Fibroblast of the conjunctiva (primary cell): Measurements from ENCODE around the gene GCSAM.
A peak's percentile ranks its signal among the peaks of the same experiment; 100 is the strongest.

Source experiments
- DNase-seq: peaks from one replicate; pipeline ENCODE4 v3.0.0-alpha.2; 2010; ENCODE audit warnings: low read depth

The GCSAM gene, protein sequence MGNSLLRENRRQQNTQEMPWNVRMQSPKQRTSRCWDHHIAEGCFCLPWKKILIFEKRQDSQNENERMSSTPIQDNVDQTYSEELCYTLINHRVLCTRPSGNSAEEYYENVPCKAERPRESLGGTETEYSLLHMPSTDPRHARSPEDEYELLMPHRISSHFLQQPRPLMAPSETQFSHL

DNA sequence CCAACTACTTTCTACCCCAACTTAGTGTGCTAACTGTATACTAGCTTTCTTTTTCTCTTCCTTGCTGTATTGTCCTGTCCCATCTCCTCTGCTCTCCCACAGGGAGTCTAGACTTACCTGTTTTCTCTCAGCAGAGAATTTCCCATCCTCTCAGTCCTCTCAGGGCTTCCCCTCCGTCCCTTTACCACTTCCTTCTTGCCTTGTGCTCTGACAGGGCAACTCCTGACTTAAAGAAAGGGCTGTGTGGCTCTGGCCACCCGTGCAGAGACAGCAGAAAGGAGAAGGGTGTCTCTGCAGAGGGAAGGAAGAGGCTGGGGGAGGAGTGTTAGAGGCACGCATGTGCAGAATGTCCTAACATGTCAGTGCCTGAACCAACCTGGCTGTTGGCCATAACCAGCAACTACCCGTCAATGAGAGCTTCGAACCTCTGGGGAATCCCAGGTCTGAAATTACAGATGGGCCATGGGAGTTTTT, at the start of gene GCSAM:
Gene GCSAM (minus strand): TSS at position 274 of the 474 bp plus-strand sequence. CDS start 128 bp downstream, at position 146.
- no peak for DNase-seq

DNA sequence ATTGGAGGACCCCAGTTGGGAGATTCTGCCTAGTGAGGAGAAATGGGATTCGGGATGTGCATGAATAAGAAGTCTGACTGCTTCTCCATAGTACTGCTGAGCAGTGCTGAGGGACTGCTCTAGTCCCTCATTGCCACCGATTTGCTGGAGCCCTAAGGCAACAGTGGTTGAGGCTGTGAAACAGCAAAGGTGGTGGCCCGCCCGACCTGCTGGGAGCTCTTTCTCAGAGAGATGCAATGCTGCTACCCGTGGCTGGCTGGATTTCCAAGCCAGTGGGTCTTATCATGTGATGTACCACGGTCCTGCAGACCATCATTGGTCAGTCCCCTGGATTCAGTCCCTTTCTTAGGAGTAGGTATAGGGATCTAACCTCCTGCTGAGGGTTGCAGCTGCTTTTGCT, 42.6 kb upstream of the GCSAM start:
- DNase-seq = no peak

DNA sequence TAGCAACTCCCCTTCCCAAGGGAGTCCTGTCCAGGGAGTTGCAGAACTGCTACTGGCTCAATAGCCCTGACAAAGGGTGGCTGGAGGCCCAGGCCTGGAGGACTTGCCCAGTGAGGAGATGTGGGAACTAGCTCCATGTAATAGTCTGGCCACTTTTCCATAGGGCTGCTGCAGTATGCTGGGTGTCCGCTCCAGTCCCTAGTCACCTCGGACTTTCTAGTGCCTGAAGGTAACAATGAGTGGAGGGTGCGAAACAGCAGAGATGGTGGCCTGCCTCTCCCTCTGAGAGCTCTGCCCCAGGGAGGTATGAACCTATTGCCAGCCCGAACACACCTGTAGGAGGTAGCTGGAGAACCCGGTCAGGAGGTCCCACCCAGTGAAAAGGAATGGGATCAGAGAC, 42.0 kb upstream of the GCSAM start:
- no peak for DNase-seq

DNA sequence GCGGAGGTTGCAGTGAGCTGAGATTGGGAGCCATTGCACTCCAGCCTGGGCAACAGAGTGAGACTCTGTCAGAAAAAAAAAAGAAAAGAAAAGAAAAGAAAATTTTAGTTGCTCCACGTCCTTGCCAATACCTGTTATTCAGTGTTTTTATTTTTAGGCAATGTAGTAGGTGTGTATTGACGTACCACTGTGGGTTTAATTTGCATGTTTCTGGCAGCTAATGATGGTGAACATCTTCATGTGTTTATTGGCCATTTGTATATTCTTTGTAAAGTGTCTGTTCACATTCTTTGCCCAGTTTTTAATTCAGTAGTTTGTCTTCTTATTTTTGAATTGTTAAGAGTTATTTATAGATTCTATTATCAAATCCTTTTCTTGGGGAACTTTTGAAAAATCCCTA, 38.1 kb upstream of the GCSAM start:
- no peak for DNase-seq

DNA sequence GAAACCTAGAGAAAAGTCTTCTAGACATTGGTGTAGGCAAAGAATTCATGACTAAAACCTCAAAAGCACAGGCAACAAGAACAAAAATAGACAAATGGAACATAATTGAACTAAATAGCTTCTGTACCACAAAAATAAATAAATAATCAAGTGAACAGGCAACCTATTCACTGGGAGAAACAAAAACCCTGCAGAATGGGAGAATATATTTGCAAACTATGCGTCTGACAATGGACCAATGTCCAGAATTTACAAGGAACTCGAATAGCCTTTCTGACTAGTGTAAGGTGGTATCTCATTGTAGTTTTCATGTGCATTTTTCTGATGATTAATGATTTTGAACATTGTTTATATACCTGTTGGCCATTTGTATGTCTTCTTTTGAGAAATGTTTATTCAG, 37.0 kb upstream of the GCSAM start:
- DNase-seq = no peak

DNA sequence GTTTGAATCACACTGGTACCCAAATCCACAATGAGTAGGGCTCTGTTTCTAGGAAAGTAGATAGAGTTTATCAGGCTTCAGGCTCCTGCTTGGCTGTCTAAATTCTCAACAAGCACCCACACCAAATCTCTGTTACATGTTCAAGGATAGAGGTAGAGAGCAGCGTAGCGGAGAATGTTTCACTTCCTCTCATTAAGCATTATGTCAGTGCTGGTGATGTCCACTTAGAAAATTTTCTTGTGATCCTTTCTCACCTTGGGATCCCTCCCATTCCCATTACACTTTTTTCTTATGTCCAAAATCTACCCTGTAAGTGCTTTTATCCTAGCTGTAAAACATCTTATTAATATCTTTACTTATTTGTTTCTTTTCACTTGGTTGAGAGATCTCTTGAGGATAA, 34.7 kb upstream of the GCSAM start:
- DNase-seq = no peak

DNA sequence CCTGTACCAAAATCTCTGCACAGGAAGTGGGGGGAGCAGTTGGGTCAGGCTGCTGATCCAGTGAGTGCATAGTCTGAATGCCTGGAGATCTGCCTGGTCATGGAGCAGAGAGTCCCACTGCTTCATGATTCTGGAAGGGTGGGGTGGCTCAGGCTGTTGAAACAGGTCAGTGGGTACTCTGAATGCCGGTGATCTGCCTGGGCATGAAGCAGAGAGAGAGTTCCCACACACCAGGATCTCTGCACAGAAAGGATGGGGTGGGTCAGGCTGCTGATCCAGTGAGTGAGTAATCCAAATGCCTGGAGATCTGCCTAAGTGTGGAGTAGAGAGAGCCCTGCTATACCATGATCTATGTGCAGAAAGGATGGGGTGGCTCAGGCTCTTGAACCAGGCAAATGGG, 16.1 kb upstream of the GCSAM start:
- DNase-seq = no peak

DNA sequence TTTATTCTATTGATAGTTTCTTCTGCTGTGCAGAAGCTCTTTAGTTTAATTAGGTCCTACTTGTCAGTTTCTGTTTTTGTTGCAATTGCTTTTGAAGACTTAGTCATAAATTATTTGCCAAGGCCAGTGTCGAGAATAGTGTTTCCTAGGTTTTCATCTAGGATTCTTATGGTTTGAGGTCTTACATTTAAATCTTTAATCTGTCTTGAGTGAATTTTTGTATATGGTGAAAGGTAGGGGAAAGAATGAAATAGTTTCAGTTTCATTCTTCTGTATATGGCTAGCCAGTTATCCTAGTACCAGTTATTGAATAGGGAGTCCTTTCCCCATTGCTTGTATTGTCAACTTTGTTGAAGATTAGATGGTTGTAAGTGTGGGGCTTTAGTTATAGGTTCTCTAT, 10.6 kb upstream of the GCSAM start:
- DNase-seq = no peak

DNA sequence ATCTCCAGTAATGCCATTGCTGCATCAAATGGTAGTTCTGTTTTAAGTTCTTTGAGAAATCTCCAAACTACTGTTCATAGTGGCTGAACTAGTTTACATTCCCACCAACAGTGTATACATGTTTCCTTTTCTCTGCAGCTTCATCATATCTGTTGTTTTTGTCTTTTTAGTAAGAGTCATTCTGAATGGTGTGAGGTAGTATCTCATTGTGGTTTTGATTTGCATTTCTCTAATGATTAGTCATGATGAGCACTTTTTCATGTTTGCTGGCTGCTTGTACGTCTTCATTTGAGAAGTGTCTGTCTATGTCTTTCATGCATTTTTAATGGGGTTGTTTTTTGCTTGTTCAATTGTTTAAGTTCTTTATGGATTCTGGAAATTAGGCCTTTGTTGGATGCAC, 10.2 kb upstream of the GCSAM start:
- DNase-seq = no peak

DNA sequence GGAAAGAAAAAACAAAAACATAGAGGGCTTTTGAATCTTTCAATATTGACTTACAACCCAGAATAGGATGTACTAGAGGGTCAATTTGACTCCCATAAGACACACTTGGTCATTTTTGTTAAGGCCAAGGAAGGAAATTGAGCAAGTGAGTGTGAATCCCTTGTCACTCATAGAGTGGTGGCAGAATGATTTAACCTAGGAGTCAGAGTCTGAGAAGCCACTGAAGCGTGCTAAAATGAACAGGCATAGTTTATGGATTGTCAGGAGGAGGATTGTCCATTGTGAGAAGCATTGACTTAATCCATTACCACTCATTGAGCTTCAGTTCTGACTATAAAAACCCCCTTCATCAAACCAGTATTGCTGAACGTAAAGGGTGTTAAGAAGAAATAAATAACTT, 8.2 kb upstream of the GCSAM start:
- no peak for DNase-seq

DNA sequence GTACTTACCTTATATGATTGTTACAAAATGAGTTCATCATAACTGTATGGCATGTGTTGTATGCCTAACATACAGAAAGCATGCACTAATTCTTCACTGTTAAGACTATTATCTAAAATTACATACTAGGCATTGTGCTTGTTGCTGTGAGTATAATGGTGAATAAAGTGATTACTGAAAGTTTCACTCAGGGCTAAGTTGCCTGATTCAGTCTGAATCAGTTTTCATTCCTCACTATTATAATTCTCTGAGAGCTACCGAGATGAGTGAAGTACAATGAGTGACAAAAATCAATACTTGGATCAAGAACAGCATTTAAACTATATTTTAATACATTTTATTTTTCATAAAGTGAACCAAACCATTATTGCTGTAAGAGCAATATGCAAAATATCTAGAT, 7.5 kb upstream of the GCSAM start:
- no peak for DNase-seq

DNA sequence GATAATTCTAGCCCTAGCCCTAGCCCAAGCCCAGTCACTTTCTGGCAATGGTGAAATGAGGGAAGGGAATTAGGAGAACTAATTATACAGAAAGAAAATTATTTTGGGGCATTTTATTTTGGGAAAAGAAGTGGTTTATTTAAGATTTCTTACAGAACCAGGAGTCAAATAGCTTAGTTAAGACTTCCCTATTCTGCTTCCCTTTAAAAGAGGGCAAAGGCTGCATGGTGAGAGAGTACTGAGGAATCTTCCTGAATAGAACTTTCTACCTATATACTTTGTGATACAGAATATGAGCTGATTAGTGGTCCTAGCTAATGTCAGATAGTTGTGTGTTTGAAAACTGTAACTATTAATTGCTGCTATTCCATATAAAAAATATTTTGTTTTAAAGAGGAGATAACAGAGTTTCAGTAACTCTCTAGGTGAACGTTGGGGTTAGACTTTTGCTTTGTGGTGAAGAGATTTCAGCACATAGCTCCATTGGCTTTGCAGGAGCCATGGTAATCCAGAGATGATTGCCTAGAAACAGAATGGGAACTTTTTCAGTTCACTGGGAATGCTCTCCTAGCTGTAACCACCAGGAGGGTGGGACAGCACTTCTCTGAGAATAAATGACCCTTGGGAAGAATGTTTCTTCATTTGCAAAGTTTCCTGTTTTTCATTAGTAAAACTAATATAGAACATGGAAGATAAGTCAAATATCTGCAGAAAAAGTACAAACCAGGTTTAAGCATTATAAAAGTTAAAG, 5.3 kb upstream of the GCSAM start:
- DNase-seq = no peak

DNA sequence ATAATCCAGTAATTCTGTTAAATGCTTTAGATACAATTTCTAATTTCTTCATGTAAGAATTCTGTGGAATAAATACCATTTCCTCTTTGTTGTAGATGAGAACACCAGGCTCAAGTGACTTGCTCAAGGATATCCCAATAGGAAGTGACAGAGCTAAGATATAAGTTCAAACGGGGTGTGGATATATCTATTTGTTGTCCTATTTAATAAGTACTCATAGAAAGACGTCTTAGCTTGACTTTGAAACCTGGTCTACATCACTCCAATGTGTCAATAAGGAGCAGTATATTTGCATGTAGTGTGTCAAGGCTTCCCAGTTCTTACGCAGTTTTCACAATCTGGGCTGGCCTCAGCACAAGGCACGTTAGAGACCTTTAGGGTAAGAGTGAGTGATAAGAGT, 4.7 kb upstream of the GCSAM start:
- DNase-seq = no peak

DNA sequence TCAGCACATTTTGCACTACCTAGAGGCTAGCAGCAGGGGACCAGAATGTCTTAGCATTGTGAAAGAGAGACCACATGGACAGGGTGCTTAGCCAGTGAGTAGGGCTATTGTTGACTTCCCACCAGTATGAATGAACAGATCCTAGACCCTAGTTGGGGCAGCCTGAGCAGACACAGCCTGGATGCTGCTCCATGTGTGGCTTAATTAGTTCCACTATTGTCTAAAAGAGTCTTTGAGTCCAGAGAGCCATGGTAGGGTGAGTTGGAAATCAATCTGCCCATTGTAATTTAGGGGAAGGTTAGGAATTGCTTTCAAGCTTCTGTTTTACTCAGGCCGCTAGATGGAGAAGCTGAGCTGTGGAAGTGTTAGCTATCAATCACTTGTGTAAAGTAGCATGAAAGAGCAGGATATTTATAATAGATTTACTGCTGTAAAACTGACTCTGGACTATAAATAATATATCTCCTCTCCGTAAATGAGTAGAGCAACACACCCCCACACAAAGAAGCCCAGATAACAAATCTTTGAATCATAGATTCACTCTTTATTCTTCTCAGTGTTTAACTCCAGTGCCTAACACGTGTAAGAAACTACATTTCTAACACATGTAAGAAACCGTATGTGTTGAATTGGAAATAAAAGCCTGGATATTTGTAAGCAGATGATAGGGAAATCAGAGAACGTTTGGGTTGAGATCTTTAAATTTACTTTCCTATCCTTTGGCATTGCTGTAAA, 4.1 kb upstream of the GCSAM start:
- DNase-seq = peak; percentile 21

DNA sequence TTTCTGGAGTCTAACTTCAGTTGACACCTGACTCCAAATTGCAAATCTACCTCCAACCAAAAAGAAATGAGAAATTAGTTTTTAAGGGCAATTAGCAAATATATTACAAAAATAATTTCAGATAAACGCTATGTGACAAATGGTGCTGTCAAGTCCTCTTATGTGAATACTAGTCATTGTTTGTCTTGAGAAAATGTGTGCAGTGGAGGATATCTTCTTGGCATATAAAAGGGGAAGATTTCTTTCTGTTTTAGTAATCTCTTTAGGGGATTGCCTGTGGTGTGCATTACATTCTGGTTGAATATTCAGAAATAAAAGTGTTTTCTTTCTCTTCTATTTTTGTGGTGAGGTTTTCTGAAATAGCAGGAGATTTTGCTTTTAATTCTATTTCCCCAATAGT, 3.0 kb upstream of the GCSAM start:
- no peak for DNase-seq

DNA sequence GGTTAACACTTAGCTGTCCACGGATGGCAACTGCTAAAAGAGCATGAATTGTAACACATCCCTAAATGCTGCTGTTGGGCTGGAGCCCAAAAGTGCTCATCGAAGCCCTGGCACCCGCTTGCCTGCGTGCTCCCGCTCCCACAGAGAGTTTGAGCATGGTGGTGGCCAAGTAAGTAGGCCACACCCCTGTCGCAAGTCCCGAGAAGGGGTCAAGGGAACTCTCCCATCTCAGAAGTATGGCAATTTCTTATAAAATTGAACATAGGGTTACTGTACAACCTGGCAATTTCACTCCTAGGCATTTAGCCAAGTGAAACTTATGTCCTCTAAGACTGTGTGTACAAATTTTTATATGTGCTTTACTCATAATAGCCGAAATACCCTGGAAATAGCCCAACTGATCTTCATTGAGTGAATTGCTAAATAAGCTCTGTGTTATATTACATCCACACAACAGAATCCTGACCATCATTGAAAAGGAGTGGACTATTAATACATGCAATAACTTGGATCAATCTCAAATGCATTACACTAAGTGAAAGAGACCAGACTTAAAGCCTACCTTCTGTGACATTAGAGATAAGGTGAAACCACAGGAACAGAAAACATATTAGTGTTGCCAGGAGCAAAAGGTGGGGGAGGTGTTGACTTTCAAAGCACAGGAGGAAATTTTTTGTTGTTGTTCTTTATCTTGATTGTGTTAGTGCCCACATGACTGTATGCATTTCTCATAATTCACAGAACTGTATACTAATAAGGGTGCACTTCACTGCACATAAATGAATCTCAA, 1.5 kb upstream of the GCSAM start:
- no peak for DNase-seq

DNA sequence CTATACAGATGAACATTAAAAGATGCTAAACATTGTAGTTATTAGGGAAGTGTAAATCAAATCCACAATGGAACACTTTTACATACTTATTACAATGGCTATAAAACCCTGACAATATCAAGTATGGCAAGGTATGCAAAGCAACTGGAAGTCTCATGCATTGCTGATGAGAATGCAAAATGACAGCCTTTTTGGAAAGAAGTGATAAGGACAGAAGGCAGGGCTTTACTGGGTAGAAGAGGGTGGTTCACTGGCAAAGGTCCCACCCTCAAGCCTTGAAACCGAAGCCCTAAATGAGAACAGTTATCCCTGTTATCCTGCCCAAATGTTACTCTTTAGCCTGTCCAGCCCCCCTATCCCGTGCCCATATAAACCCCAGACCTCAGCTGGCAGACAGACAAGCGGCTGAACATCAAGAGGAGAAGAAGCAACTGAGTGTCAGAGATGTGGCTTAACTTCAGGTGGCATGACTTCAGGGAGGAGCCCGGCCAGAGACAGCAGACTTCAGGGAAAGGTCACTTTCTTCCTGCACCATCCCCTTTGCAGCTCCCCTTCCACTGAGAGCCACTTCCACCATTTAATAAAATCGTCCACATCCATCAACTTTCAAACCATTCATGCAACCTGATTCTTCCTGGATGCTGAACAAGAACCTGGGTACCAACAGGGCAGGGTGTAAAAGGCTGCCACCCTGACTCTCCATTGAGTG, 732 bp upstream of the GCSAM start:
- no peak for DNase-seq

DNA sequence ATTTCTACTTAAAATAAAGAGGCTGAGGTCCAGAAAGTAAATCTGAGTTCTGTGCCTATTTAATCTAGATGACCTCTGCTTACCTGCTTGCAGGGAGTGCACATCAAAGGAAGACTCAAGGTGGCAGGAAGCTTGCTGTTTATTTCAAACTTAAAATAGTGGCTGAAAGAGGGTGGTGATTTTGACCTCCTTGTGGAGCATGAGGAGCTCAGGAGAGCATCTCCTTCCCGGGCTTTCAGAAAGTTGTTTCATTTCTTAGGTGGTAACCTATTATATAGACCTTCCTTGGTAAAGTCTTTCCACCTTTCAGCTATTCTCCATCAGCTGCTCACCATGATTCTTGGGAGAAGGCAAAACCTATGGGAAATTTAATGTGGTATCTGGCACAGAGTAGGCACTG, 494 bp downstream of the GCSAM start:
- no peak for DNase-seq

DNA sequence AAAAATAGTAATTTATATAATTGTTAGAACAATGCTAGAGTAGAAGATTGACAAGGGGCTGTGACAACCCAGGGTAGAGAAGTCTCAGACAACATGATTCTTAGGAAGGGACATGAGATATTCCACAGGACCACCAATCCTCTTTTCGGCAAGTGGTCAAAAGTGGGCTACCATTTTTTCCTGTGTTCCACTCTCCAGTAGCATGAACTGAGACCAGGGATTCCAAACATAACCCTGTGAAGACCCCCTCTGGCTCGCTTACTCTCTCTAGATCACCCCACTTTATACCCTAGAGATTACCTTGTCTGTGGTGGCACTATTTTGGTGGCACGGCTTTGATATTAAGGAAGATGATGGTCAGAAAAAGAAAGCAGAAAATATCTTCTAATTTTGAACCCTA, 960 bp downstream of the GCSAM start:
- DNase-seq = no peak

DNA sequence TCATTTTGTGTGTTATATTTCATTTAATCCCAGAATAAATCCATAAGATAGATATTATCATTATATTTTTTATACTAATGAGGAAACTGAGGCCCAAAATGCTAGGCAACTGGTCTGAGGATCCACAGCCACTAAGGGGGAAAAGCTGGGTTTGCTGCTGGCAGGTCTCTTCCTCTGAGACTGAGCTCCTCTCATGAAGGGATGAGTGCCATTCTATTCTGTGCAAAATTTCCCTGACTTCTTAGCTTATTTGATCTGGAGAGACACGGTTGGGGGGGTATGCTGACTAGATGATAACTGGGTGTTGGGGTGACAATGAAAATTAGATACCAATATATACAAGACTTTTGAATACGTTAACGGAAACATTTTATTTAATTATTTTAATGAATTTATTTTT, 1.9 kb downstream of the GCSAM start:
- no peak for DNase-seq

DNA sequence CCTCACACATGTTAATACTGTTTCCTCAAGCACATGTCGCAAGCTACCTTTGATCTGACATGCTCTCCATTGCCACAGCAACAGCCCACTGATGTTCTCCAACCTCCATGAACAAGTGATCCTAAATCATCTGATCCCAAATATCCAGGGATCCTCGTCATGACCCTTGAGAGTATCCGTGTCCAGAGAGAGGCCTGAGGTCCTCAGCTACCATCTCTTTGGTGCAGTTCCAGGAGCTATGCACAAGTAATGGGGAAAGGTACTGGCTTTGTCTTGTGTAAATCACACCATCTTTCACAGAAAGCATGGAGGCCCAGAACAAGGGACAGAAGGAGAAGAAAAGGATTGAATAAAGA, 2.4 kb downstream of the GCSAM start:
- no peak for DNase-seq
